ENCODE data around the gene RNF34. TPM values are rescaled to one million over a fixed set of nuclear protein-coding genes. Genes with fewer than 3 reads are reported as not detected.

The RNF34 gene
- total and polyA plus RNA-seq, 2 of the 8 experiments (the other 6 are each of a cell fraction or from before 2014, with no cell fraction given): 37.9 to 57.6 TPM

DNA sequence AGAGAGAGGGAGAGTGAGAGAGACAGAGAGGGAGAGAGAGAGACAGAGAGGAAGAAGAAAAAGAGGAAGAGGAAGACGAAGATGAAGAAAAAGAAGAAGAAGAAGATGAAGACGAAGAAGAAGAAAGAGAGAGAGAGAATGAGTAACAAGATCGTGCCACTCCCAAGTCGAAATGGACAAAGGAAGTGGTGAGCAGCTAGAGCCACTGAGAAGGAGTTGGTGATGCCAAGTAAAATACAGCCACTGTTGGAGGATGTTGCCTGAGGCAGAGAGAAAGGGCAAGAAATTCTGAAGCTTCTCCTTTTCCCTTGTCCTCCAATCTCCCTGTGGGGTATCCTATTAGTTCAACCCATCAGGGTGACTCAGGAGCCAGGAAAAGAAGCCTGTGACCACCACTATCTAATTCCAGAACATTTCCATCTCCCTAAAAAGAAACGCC is 35.2 kb upstream of the RNF34 start (continued):
- TF ChIP-seq, protein P1, sequence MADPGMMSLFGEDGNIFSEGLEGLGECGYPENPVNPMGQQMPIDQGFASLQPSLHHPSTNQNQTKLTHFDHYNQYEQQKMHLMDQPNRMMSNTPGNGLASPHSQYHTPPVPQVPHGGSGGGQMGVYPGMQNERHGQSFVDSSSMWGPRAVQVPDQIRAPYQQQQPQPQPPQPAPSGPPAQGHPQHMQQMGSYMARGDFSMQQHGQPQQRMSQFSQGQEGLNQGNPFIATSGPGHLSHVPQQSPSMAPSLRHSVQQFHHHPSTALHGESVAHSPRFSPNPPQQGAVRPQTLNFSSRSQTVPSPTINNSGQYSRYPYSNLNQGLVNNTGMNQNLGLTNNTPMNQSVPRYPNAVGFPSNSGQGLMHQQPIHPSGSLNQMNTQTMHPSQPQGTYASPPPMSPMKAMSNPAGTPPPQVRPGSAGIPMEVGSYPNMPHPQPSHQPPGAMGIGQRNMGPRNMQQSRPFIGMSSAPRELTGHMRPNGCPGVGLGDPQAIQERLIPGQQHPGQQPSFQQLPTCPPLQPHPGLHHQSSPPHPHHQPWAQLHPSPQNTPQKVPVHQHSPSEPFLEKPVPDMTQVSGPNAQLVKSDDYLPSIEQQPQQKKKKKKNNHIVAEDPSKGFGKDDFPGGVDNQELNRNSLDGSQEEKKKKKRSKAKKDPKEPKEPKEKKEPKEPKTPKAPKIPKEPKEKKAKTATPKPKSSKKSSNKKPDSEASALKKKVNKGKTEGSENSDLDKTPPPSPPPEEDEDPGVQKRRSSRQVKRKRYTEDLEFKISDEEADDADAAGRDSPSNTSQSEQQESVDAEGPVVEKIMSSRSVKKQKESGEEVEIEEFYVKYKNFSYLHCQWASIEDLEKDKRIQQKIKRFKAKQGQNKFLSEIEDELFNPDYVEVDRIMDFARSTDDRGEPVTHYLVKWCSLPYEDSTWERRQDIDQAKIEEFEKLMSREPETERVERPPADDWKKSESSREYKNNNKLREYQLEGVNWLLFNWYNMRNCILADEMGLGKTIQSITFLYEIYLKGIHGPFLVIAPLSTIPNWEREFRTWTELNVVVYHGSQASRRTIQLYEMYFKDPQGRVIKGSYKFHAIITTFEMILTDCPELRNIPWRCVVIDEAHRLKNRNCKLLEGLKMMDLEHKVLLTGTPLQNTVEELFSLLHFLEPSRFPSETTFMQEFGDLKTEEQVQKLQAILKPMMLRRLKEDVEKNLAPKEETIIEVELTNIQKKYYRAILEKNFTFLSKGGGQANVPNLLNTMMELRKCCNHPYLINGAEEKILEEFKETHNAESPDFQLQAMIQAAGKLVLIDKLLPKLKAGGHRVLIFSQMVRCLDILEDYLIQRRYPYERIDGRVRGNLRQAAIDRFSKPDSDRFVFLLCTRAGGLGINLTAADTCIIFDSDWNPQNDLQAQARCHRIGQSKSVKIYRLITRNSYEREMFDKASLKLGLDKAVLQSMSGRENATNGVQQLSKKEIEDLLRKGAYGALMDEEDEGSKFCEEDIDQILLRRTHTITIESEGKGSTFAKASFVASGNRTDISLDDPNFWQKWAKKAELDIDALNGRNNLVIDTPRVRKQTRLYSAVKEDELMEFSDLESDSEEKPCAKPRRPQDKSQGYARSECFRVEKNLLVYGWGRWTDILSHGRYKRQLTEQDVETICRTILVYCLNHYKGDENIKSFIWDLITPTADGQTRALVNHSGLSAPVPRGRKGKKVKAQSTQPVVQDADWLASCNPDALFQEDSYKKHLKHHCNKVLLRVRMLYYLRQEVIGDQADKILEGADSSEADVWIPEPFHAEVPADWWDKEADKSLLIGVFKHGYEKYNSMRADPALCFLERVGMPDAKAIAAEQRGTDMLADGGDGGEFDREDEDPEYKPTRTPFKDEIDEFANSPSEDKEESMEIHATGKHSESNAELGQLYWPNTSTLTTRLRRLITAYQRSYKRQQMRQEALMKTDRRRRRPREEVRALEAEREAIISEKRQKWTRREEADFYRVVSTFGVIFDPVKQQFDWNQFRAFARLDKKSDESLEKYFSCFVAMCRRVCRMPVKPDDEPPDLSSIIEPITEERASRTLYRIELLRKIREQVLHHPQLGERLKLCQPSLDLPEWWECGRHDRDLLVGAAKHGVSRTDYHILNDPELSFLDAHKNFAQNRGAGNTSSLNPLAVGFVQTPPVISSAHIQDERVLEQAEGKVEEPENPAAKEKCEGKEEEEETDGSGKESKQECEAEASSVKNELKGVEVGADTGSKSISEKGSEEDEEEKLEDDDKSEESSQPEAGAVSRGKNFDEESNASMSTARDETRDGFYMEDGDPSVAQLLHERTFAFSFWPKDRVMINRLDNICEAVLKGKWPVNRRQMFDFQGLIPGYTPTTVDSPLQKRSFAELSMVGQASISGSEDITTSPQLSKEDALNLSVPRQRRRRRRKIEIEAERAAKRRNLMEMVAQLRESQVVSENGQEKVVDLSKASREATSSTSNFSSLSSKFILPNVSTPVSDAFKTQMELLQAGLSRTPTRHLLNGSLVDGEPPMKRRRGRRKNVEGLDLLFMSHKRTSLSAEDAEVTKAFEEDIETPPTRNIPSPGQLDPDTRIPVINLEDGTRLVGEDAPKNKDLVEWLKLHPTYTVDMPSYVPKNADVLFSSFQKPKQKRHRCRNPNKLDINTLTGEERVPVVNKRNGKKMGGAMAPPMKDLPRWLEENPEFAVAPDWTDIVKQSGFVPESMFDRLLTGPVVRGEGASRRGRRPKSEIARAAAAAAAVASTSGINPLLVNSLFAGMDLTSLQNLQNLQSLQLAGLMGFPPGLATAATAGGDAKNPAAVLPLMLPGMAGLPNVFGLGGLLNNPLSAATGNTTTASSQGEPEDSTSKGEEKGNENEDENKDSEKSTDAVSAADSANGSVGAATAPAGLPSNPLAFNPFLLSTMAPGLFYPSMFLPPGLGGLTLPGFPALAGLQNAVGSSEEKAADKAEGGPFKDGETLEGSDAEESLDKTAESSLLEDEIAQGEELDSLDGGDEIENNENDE (IDR thresholded peaks at IDR 0.05; ENCODE audit: insufficient replicate concordance, low read length): no peak
- no peak for TF ChIP-seq SAP30 (IDR thresholded peaks at IDR 0.05; ENCODE audit: insufficient read depth, insufficient replicate concordance, low read length)
- no peak for TF ChIP-seq SP1 (IDR thresholded peaks at IDR 0.05; ENCODE audit: low read depth, low read length)
- TF ChIP-seq RNF2 (IDR thresholded peaks at IDR 0.05; ENCODE audit: borderline replicate concordance, low read depth, low read length, missing control alignments, poor library complexity, severe bottlenecking): no peak
- no peak for TF ChIP-seq EGR1 (IDR thresholded peaks at IDR 0.05; ENCODE audit: borderline replicate concordance, low read depth, low read length)
- no peak for TF ChIP-seq NANOG (IDR thresholded peaks at IDR 0.05; ENCODE audit: insufficient read depth, low read depth, low read length, poor library complexity, severe bottlenecking)
- no peak for TF ChIP-seq KDM4A (IDR thresholded peaks at IDR 0.05; ENCODE audit: low read depth, low read length, severe bottlenecking)
- TF ChIP-seq TAF1 (IDR thresholded peaks at IDR 0.05; ENCODE audit: low read depth, low read length): no peak
- TF ChIP-seq TCF12 (IDR thresholded peaks at IDR 0.05; ENCODE audit: low read depth, low read length): no peak
- no peak for TF ChIP-seq JUND (IDR thresholded peaks at IDR 0.05; ENCODE audit: low read length)
